Lower leg skin (tissue), 3 donors: ENCODE measurements around the gene DISC1.

Source experiments
- POLR2A ChIP-seq, 2 donors: fragments of 450-650 bp; IDR thresholded peaks; one replicate each; pipeline ENCODE4 v1.6.1; 2016 to 2017; ENCODE audit warnings: antibody characterized with exemption in 2 of 2, mild to moderate bottlenecking in 1 of 2, moderate library complexity in 1 of 2
- TF ChIP-seq, protein P1 (sequence below), 3 donors: fragments of 450-650 bp; IDR thresholded peaks; one replicate each; pipeline ENCODE4 v1.5.1; 2016; ENCODE audit warnings: antibody characterized with exemption in 3 of 3, mild to moderate bottlenecking in 3 of 3, moderate library complexity in 2 of 3

DNA sequence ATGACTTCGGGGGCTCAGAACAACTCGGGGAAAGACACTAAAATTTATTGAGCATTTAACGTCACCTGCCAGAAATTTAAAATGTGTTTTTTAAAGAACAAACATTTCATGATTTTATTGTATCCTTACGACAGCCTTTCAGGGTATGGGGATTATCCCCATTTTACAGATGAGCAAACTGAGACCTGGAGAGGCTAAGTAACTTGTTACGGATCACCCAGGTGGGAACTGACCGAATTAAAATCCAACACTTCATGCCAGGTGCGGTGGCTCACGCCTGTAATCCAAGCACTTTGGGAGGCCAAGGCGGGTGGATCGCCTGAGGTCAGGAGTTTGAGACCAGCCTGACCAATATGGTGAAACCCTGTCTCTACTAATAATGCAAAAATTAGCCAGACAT is 50.9 kb downstream of the DISC1 start:
- TF ChIP-seq, protein P1, sequence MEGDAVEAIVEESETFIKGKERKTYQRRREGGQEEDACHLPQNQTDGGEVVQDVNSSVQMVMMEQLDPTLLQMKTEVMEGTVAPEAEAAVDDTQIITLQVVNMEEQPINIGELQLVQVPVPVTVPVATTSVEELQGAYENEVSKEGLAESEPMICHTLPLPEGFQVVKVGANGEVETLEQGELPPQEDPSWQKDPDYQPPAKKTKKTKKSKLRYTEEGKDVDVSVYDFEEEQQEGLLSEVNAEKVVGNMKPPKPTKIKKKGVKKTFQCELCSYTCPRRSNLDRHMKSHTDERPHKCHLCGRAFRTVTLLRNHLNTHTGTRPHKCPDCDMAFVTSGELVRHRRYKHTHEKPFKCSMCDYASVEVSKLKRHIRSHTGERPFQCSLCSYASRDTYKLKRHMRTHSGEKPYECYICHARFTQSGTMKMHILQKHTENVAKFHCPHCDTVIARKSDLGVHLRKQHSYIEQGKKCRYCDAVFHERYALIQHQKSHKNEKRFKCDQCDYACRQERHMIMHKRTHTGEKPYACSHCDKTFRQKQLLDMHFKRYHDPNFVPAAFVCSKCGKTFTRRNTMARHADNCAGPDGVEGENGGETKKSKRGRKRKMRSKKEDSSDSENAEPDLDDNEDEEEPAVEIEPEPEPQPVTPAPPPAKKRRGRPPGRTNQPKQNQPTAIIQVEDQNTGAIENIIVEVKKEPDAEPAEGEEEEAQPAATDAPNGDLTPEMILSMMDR (IDR thresholded peaks at IDR 0.05): no peak
- no peak for TF ChIP-seq POLR2A (IDR thresholded peaks at IDR 0.05)
